GM19468 (cell line): ENCODE measurements around the gene FGF12.

Experiments
- ATAC-seq: cut with Tn5 transposase; IDR thresholded peaks from one replicate; pipeline ENCODE4 v1.9.1; 2021; ENCODE audit warnings: mild to moderate bottlenecking, moderate library complexity, moderate number of reproducible peaks; ENCODE audit not compliant: unreplicated experiment; ENCODE audit errors: extremely low read depth

FGF12 gene

DNA sequence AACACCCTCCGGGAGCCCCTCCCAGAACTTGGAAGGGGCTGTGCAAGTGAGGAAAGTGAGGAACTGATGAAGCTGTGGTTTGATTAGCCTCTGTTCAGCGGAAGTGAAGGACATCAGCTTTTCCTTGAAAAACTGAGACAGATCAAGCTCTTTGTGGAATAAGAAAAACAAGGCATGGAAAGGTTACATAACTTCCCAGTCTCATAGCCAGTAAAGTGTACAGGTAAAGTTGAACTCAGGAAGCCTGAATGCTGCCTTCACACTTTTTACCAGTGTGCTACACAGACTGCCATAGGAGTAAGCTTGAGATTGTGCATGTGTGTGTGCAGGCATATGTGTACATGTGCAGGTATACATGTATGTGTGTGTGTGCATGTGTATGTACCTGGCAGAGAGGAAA lies 293.2 kb downstream of the FGF12 start:
- no peak for ATAC-seq

GRCh38 chr3:192433704-192434103 lies 293.6 kb downstream of the FGF12 start:
- ATAC-seq = no peak

- no peak for ATAC-seq
Measured at GRCh38 chr3:192422997-192423342, 304.4 kb downstream of the FGF12 start.

GRCh38 chr3:192422321-192422996 lies 304.9 kb downstream of the FGF12 start:
- no peak for ATAC-seq

DNA sequence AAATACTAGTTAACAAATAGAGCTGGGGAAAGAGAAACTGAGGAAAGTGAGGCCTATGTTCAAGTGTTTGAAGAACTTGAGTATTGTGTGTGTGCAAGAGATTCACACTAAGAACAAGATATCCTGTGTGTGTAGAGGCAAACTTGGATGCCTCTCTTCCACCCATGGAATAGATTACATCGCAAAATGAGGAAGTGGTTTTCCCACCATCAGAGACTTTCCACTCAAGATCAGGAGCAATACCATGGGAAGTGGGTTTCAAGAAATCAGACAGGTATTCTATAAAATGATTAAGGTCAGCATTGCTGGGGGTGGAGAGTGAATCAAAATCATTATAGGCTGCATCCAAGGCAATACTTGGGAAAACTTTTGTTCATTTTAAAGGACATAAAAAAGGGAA lies 308.0 kb downstream of the FGF12 start:
- no peak for ATAC-seq

DNA sequence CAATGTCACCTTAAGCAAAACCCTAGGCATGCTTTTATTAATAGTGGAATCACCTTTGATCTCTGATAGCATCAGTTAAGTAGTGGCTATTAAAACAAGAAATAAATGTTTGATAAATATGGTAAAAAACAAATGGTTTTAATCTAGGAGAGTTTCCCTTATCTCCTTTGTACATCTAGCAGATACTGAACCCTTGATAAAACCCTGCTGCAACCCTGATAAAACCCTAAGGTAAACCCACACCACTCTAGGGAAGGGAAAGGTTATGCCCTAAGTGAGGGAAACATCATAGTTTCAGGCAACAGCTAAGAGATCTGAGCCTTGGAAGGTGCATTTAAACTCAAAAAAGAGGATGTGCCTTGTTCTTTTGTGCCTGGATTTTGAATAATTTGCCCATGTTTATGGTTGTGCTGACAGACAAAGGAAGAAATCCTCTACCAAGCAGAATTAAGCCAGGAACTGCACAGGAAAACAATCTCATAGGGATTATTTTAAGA lies 309.7 kb downstream of the FGF12 start:
- ATAC-seq = no peak

- no peak for ATAC-seq
Measured at GRCh38 chr3:192417017-192417416, 310.3 kb downstream of the FGF12 start.

- no peak for ATAC-seq
Measured at GRCh38 chr3:192413461-192413860, 313.9 kb downstream of the FGF12 start.

DNA sequence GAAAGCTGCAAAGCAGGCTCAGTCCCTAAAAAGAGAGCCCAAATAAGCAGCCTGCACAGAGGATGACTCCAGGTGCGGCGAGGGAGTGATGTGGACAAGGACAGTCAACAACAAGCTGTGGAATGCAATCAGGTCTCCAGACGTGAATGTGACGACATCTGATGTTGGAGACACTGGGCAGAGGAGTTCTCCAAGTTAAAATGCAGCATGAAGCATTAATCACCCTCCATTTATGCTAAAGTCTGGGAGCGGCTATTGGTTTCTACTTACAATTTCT lies 316.7 kb downstream of the FGF12 start:
- no peak for ATAC-seq

DNA sequence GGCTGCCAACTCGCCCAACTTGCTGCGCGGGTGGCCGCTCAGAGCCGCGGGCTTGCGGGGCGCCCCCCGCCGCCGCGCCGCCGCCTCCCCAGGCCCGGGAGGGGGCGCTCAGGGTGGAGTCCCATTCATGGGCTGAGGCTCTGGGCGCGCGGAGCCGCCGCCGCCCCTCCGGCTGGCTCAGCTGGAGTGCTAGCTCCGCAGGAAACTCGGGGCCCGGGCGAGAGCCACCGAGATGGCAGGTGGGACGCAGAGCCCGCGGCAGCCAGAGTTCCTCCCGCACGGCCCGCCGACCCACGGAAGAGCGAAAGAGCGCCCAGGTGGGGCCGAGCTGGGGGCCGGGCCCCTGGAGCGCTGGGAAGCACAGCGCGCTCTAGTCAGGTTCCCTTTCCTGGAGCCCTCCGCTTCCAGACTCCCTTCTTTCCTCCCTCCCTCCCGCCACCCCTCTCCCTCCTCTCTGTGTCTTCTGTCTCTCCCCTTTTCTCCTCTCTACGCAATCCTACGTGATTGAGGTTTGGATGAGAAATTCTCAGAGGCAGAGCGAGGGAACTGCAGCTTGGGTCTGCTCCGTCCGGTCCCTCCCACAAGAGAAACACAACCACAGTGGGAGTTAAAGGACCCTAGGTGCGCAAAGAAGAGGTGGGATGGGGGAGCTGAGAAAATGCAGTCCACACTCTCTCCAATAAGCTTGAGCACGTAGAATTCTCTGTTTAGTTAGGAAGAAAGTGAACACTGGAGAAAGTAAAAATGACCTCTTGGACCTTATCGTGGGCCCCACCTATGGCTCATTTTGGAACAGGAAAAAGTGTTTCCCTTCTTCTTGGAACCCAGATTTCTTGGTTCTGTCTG lies 317.3 kb downstream of the FGF12 start:
- ATAC-seq = no peak

DNA sequence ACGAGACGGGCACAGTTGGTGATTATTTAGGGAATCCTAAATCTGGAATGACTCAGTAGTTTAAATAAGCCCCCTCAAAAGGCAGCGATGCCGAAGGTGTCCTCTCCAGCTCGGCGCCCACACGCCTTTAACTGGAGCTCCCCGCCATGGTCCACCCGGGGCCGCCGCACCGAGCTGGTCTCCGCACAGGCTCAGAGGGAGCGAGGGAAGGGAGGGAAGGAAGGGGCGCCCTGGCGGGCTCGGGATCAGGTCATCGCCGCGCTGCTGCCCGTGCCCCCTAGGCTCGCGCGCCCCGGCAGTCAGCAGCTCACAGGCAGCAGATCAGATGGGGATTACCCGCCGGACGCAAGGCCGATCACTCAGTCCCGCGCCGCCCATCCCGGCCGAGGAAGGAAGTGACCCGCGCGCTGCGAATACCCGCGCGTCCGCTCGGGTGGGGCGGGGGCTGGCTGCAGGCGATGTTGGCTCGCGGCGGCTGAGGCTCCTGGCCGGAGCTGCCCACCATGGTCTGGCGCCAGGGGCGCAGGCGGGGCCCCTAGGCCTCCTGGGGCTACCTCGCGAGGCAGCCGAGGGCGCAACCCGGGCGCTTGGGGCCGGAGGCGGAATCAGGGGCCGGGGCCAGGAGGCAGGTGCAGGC lies 318.0 kb downstream of the FGF12 start:
- ATAC-seq = no peak

DNA sequence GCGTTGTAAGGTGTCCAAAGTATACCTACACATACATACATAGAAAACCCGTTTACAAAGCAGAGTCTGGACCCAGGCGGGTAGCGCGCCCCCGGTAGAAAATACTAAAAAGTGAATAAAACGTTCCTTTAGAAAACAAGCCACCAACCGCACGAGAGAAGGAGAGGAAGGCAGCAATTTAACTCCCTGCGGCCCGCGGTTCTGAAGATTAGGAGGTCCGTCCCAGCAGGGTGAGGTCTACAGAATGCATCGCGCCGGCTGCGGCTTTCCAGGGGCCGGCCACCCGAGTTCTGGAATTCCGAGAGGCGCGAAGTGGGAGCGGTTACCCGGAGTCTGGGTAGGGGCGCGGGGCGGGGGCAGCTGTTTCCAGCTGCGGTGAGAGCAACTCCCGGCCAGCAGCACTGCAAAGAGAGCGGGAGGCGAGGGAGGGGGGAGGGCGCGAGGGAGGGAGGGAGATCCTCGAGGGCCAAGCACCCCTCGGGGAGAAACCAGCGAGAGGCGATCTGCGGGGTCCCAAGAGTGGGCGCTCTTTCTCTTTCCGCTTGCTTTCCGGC lies 318.6 kb downstream of the FGF12 start:
- ATAC-seq = no peak

- no peak for ATAC-seq
Measured at GRCh38 chr3:192408007-192408646, 319.2 kb downstream of the FGF12 start.

GRCh38 chr3:192399767-192400166 lies 327.6 kb downstream of the FGF12 start:
- ATAC-seq = no peak

DNA sequence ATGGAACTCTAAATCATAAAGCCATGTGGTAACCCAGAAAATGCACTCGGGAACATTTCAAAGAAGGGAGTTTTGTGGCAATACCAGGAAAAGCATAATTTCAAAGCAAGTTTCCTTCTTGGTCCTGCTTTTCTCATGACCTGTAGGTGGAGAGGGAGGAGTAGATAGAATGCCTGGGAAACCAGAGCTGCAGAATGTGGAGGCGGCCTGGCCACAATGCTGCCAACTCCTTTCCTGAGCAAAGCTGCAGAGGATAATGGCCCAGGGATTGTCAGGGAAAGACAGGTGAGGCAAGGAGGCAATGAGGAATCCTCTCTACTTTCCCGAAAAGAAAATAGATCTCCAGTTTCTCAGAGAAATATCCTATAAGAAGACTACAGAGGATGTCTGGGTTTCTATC lies 330.3 kb downstream of the FGF12 start:
- no peak for ATAC-seq

DNA sequence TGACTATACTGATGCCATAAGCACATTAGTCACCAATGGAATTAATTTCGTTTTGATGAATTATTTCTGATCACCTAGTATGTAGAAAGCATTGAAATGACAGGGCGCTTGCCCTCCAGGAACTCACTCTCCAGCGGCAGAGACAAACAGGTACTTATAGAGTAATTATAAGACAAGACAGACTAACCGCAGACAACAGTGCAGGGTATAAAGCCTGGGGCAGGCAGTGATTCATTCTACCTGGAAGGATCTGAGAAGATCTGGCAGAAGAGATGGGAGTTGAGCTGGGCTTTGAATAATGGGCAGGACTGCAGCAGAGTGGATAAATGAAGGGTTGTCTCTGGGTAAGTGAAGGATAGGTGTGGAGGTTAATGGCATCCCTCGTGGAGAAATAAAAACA lies 331.8 kb downstream of the FGF12 start:
- no peak for ATAC-seq

DNA sequence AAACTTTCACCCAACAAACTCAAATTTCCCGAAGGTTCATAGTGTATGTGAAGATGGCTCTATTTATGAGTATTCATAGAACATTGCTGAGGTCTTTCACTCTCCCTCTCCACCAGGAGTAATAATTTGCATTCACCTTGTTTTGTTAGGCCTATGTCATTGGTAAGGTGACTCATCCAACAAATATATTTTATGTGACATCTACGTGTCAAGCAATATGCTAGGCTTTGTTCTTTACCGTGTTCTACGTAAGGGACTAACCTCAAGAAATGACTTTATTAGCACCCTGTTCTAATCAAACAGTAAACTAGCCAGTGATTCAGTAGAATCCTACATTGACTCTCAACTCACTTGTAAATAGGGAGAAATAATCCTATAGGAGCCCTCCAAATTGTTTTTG lies 334.4 kb downstream of the FGF12 start:
- ATAC-seq = no peak

- no peak for ATAC-seq
Measured at GRCh38 chr3:192382861-192383260, 344.5 kb downstream of the FGF12 start.

DNA sequence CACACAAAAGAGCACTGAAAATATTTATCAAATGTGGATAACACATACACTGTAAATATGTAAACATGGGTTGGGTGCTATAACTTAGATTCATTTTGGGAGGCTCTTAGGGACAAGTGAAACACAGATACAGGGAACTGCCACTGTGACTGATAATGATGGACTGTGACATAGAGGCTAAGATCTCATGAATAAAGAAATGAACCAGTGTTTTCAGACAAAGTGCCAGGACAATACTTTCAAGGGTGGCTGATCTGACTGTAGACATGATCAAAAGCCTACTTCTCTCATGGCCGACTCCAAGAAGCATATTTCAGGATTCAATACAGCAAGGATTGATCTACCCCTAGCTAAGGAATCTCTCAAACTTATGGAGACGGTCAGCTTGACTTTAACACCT lies 353.8 kb downstream of the FGF12 start:
- ATAC-seq = no peak

DNA sequence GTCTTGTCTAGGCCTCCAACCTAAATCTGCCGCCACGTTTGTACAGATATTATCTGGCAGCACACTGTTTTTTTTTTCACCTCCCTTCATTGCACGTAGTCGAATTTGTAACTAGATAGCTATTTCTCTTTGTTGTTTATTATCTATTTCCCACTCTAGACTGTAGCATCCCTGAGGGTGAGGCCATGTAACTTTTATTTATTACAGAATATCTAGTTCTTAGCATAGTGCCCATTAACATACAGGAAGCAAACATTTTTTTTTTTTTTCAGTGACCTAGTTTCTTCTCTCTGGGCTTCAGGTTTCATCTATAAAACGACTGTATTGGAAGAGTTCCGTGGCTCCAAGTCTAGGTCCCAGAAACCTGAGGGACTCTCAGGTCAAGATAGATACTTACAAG lies 354.3 kb downstream of the FGF12 start:
- no peak for ATAC-seq

GRCh38 chr3:192372616-192373015 lies 354.7 kb downstream of the FGF12 start:
- ATAC-seq = no peak
